GM18520 (cell line): ENCODE measurements around the gene PADI4.
"Not testable (repeated sequence)": the region's sequence is repeated elsewhere in the genome, so short reads cannot be mapped to it uniquely, and the experiment has no call there.

Experiments
- ATAC-seq: cut with Tn5 transposase; IDR thresholded peaks from one replicate; pipeline ENCODE4 v1.9.1; 2021; ENCODE audit not compliant: unreplicated experiment

The PADI4 gene

DNA sequence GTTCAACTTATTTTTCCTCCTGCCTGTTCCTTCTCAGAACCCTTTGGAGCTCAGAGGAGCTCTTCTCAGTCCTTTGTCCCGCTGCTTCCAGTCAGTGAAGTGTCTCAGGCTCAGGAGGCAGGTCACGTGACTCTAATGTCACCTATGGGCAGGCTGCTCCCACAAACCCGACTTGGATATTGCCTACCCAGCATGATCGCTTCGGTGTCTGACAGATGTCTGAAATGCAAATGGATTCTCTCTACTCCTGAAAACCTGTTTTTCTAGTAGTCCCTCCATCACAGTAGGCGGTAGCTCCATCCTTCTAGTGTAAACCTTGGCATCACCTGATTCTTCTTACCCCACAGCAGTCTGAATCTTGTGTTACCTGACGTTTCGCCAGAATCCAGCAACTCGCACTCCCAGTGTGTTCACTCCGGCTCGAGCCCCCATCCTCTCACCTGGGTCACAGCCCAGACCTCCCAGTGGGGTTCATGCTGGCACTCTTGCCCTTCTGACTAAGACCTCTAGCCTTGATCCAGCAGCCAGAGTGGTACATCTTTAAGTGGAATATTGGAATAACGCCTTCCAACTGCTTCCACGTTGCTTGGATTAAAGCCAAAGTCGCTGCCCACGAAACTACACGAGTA is 69.4 kb downstream of the PADI4 start:
- no peak for ATAC-seq

DNA sequence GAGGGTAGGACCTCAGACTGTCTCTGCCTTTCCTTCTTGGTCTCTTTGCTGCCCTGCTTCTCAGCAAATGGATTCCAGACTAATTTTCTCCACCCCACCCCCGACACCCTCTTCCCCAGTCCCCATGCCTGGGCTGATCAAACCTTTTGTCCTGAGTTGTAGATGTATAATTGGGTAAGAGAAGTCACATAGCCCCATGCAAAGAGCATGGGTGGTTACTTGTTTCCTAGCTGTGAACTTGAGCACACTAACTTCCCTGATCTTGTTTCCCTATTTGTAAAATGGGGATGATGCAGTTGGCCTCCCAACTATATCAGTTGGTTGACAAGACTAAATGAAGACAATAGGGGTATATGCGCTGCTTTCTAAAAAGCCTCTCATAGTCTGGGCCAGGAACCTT is 73.2 kb downstream of the PADI4 start:
- ATAC-seq = no peak

DNA sequence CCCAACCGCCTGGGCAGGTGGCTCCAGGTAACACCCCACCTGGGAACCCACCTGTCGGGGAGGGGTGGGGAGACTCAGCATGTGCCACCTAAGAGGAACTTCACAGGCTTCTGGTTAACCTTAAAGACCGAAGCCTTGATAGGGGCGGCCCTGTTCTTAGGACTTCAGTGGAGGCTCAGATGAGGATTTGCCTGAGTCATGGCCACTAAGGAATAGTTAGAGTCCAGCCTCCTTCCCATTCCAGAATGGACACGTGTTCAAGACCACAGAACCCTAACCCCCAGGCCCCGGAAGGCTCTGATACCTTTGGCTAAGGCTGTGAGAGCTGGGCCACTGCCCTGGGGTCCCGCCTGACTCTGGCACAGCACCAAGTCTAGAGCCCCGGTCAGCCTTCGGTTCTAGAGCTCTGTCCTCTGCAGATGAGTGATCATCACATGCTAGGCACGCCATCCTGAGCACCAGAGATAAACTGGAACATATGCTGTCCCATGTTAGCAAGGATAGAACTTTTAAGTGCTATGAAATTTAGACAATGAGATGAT is 84.3 kb downstream of the PADI4 start:
- no peak for ATAC-seq

DNA sequence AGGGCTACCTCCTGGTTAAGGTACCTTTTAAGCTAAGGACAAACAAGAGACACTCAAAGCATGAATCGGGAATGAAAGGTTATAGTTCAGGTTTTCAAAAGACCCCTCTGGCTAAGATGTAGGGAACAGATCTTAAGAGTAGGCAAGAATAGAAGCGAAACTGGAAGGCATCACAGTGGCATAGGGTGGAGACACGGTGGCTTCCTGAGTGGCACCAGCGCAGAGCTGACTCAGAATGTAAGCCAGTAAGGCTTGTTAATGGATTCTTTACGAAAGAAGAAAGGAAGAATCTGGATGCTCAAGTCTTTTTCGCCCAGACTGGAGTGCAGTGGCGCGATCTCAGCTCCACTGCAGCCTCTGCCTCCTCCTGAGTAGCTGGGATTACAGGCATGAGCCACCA is 85.2 kb downstream of the PADI4 start:
- ATAC-seq = no peak

DNA sequence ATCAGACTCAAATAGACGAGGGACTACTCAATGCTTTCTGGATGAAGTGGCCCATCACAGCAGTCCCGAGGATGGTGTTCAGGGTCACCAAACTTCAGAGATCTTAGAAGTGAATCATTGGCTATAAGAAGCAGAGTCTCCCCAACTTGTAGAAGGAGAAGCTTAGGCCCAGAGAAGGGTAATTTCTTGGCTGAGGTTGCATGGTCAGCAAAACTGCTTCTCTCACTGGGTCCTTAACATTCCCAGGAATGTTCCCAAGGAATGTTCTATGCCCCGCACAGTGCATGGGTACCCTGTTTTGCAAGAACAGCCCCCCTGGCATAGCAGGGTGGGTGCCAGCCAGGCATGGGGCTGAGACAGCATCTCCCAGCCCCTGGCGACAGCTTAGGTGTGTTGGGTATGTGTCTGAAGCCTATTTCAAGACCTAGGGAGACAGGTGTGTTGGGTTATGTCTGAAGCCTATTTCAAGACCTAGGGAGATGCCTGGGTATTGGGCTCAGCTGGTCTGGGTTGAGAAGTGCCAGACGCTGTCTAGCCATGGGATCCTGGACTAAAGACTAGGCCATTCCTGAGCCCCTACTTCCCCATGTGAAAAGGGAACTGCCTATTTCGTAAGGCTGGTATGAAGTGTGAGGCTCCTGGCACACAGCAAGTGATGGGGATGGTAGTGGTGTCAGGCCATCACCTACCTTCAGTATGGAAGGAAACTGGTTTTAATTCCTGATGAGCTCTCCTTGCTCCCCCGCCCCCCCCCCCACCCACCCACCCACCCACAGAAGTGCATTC is 90.1 kb downstream of the PADI4 start:
- no peak for ATAC-seq

DNA sequence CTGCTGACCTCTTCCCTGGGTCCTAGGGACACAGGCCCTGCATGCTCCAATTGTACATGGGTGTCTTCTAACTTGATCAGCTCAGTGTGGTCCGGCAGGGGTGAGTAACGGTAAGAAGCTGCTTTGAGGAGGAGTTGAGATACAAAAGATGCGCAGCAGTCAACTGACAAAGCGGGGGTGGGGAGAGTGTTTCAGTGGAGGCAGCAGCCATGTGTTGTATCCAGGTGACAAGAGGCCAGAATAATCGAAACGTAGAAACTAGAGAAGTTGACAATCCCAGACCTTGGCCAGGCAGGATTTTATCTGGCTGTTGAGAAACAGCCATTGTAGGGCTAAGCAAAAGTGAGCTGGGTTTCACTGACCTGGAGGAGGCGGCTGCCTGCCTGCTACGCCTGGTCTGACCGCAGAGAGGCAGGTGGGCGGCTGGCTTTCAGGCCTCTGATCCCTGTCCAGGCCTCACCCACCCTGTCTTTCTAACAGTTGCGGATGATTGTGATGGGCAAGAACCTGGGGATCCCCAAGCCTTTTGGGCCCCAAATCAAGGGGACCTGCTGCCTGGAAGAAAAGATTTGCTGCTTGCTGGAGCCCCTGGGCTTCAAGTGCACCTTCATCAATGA is 92.8 kb downstream of the PADI4 start:
- no peak for ATAC-seq

DNA sequence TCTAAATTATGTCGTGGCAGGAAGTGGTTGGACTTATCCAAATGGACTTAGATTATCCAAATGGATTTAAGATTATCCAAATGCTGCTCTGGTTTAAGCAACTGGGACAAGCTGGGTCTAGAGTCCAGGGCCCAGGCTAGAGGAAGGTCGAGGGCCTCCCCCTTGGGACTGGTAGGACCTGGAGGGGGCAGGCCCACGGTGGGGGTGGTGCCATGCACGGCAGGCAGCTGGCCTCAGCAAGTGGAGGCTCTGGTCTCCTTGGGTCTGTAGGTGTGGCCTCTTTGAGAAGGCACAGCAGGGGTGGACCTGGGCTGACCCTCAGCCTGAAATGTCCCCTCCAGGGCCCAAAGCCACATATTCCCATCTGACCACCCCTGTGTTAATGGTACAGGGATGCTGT is 93.8 kb downstream of the PADI4 start:
- ATAC-seq = no peak

DNA sequence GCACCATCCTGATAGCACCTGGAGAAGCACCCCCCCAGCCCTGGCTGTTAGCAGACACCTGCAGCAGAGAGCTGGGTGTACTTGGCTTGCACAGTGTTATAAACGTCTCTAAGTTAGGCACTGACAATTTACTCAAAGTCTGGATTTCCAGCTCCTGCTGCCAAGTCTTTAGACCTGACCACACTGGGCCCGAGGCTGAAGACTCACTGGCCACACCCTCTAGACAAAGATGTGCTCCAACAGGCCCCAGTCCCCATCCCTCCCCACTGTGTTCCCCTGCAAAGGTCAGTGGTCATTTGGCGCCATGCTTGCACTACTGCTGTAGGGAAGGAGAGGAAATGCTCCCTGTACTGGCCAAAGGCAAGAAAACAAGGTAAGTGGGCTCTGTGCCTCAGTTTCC is 95.1 kb downstream of the PADI4 start:
- ATAC-seq = no peak

DNA sequence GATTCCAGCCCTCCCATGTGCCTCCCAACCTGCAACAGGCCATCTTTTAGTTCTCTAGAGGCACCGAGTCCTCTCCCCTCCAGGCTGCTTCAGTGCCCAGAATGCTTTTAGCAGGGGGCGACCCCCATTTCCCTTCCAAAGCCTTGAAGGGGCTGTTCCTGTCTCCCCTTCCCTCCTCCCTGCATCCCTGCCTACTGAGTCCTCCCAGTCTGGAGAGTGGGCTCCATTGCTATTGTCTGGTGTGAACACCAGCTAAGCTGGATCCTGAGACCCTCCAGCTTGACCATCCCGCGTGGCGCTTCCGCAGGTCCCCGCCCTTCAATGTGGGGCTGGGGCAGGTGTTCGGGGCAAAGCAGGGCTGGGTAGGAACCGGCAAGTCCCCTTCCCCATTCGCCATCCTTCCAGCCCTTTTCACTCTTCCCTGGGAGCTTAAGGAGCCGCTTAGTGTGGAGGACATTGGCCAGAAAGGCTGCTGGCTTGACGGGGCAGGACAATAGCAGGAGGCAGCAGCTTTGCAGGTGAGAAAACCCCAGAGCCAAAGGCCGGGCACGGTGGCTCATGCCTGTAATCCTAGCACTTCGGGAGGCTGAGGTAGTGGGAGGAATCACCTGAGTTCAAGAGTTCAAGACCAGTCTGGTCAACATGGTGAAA is 96.2 kb downstream of the PADI4 start:
- no peak for ATAC-seq

DNA sequence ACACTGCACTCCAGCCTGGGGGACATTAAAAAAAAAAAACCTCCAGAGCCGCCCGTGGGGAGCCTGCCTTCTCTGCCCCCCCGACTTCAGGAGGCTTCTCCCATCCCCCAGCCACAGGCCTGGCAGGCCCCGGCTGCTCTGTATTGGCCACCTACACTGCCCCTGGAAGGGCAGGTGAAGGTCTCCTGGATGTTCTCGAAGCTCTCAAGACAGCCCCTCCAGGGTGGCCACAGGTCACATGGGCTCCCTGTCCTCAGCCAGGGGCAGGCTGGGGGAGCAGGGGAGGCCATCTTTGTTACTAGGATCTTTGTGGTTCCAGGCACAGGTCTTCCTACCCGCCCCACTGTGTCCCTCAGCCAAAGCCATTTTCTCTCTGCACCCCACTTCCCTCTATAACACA is 96.8 kb downstream of the PADI4 start:
- no peak for ATAC-seq

DNA sequence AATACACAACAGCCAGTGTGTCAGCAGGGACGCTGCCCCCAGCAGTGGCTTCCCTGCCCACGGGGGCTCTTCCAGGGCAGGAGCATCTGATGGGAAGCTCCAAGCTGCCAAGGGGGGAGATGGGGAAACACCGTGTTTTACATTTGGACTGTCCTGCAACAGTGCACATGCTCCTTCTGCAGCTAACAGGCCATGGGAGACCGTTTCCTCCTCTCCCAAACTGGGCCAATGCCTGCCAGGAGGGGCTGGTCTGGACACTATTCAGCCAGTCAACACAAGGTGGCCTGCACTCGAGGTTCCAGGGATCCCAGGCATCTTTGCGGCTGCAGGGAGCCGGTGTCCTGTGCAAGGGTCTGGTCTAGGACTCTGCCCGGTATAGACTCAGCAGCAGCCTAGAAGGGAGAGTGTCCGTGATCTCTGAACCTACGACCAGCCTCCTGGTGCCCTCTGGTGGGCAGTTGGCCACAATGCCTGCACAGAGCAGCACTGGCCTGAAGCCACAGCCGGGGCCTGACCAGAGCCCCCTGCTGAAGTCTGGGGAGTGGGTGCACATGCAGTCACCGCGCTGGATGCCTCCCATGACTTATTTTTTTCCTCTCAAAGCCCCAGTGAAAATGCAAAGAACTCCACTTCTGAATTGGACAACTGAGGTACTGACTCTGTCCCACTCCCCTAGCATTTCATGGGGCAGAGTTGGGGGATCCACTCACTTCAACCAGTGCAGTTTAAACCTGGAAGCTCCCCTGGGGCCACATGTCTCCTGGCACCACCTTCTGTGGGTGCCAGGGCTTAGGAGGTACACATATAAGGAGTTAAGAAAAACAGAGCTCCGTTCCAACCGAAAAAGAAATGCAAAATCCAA is 98.1 kb downstream of the PADI4 start:
- ATAC-seq = no peak

DNA sequence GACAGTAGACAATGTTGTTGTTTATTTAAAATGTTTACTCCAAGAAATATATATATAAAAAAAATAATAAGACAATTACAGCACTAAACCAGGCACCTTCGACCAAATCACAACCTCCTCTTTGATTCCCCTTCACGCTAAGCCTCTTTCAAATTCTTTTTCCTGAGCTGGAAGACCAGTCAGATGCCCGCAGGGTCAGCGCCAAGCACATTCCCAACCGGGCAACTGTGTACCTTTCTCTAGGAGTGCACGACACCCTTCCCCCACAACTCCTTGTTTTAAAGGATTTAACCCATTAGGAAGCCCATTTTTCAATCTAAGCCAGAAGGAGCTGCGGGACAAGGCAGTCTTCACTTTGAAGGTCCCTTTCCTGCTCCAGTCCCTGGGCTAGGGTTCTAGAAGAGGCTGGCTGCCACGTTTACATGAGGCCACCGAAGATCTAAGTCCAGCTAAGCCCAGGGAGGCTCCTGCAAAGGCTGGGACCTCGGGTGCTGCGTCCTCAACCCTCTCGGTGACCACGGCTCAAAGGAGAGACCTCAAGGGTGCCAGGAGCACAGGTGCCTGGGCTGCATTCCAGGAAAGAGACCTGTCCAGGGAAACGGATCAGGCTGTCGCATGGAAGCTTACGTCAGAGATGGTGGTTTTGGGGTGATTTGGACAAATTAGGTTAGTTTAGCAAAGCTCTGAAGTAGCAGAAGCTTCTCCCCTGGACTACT is 98.9 kb downstream of the PADI4 start:
- ATAC-seq = not testable (repeated sequence)

DNA sequence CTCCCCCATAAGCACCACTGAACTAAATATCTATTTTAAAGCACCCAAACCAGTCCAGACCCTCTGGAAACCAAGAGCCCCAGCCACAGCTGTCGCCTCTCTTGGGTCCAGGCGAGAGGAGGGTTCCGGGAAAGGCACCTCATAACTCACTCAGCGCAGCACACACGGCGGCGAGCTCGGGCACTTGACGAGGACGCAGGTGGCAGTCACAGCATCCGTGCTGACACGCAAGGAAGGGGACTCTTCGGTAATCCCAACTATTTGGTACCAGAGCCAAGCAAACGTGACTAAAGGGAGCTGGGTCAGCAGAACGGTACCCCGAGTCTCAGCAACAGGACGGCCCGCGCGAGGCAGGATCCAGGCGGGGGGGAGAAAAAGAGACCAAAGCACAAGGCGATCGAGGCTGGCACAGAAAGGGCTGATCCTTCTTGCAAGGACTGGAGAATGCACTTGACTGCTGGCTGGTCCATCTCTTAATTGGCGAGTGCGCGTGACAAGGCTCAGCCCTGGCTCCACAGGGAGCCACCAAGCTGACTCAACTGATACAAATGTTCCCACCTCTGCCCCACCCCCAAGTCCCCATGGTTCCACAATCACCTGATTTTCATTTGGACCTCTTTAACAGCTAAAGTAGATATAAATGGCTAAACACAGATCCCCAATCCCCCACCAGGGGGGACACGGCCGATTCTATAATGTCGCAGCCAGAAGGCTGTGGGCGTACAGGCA is 100.0 kb downstream of the PADI4 start:
- not testable (repeated sequence) for ATAC-seq

DNA sequence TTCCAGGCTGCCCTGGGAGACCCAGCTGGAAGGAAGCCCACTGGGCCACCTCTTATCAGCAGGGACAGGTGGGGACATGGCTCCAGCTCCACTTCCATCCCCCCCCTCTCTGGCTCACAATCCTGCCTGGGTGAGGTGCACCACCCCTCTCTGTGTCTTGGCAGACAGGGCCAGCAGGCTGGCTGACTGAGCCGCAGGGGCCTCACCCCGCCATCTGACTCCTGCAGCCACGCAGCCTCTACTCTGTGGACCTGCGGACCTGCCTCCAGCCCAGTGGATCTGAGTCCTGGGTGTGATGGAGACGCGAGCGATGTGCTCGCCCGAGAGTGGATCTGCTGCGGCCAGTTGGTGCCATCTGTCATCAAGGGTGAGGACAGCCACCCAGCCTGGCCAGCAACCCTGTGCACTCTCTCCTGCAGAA is 101.4 kb downstream of the PADI4 start:
- ATAC-seq = no peak

DNA sequence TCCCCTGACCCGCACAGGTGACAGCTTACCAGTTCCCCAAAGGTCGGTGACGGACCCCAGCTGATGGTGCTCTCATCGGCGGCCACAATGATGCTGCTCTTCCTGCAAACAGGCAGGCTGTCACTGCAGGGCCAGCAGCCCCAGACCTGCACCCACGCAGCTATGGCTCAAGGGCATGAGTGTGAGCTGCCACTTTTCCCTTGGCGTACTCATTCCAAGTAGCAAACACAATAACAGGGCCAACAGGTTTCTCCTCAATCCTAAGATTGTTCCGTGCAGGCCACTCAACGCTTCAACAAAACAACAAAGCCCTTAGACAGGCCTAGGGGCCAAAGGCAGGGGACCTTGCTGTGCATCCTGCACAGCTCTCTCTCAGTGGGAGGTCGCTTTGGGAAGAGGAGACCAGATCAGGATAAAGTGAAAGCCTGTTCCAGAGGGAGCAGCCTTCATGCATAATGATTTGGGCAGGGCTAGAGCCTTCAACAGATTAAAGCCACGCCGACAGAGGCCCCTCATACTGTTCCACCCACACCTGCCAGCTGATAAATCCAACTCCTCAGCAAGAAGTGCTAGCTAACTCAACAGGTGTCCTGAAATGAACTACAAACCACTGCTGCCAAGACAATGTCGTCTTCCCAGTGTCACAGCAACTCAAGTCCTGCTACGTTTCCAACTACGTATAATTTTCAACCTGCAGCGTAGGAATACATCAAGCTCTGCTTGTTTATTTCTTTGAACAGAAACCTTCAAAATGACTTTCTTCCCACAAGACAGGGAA is 104.3 kb downstream of the PADI4 start:
- ATAC-seq = no peak
